ENCODE measurements around the gene FLOT1.

DNA sequence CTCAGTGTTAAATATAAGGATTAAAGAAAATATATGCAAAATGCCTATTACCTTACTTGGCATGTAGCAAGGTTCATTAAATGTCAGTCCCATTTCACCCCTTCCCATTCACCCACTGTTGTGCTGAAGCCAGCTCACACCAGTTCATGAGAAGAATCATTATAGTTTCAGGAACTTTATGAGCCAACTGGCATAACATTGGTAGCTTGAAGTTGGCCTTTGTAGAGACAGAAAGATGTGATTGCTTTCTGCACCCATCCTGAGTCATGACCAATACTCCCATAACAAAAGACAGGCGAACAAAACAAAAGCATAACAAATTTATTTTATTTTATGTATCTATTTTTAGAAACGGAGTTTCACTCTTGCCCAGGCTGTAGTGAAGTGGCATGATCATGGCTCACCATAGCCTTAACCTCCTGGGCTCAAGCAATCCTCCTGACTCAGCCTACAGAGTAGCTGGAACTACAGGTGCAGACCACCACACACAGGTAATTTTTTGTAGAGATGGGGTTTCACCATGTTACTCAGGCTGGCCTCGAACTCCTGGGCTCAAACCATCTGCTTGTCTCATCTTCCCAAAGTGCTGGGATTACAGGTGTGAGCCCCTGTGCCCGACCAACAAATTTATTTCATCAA lies 19.4 kb upstream of the FLOT1 start:
- TF ChIP-seq, protein P1, sequence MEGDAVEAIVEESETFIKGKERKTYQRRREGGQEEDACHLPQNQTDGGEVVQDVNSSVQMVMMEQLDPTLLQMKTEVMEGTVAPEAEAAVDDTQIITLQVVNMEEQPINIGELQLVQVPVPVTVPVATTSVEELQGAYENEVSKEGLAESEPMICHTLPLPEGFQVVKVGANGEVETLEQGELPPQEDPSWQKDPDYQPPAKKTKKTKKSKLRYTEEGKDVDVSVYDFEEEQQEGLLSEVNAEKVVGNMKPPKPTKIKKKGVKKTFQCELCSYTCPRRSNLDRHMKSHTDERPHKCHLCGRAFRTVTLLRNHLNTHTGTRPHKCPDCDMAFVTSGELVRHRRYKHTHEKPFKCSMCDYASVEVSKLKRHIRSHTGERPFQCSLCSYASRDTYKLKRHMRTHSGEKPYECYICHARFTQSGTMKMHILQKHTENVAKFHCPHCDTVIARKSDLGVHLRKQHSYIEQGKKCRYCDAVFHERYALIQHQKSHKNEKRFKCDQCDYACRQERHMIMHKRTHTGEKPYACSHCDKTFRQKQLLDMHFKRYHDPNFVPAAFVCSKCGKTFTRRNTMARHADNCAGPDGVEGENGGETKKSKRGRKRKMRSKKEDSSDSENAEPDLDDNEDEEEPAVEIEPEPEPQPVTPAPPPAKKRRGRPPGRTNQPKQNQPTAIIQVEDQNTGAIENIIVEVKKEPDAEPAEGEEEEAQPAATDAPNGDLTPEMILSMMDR (IDR thresholded peaks at IDR 0.05), result no peak
- TF ChIP-seq POLR2A (IDR thresholded peaks at IDR 0.05), result no peak
